Mononuclear cell (primary cell): Measurements from ENCODE around the gene CFHR2. TPM values are rescaled to one million over a fixed set of nuclear protein-coding genes. Genes with fewer than 3 reads are reported as not detected.
"Not testable (repeated sequence)": the region's sequence is repeated elsewhere in the genome, so short reads cannot be mapped to it uniquely, and the experiment has no call there.

Source experiments
- H3K27me3 ChIP-seq: 2 replicates; pipeline ENCODE4 v1.6.0; 2011; ENCODE audit warnings: low read length, control low read depth; ENCODE audit not compliant: insufficient read depth
- H3K4me1 ChIP-seq: 2 replicates; pipeline ENCODE4 v1.5.1; 2011; ENCODE audit warnings: mild to moderate bottlenecking, low read length, control low read depth; ENCODE audit not compliant: insufficient read depth
- H3K4me3 ChIP-seq: 2 replicates; pipeline ENCODE4 v1.5.1; 2011; ENCODE audit warnings: mild to moderate bottlenecking, low read length, moderate library complexity
- H3K9me3 ChIP-seq: 2 replicates; pipeline ENCODE4 v1.5.1; 2011; ENCODE audit warnings: low read depth, mild to moderate bottlenecking, control low read depth, low read length
- total RNA-seq: library from RNA; depleted of rRNA; stranded (reverse); fragments of >200 nt; gene quantifications from one replicate; pipeline ENCODE4 v1.2.3, GENCODE V29; 2012

The CFHR2 gene
- not detected for total RNA-seq

- H3K9me3 ChIP-seq, H3K27me3 ChIP-seq, H3K4me3 ChIP-seq, H3K4me1 ChIP-seq: not testable (repeated sequence)
Measured at GRCh38 chr1:196943568-196943967, at the start of gene CFHR2. CFHR2 (plus strand) TSS chr1:196943738; CDS start chr1:196943881, 143 bp downstream.

GRCh38 chr1:196896355-196896754, 47.2 kb upstream of the CFHR2 start:
- no peaks in the 10 kb centered on the region for H3K4me1 ChIP-seq
- H3K27me3 ChIP-seq, result no peaks in the 10 kb centered on the region
- H3K4me3 ChIP-seq, result no peak overlapping the region
- no peaks in the 10 kb centered on the region for H3K9me3 ChIP-seq

- H3K27me3 ChIP-seq, result no peaks in the 10 kb centered on the region
- no peaks in the 10 kb centered on the region for H3K4me1 ChIP-seq
- H3K4me3 ChIP-seq, result no peak overlapping the region
- no peaks in the 10 kb centered on the region for H3K9me3 ChIP-seq
Measured at GRCh38 chr1:196897158-196897828, 46.2 kb upstream of the CFHR2 start.

- no peak overlapping the region for H3K4me3 ChIP-seq
- H3K27me3 ChIP-seq, result no peaks in the 10 kb centered on the region
- H3K9me3 ChIP-seq, result no peaks in the 10 kb centered on the region
- H3K4me1 ChIP-seq, result no peaks in the 10 kb centered on the region
Measured at GRCh38 chr1:196902344-196902743, 41.2 kb upstream of the CFHR2 start.

- Histone ChIP-seq H3K4me1 (no peaks in the 10 kb centered on the region), H3K27me3 (no peaks in the 10 kb centered on the region), H3K4me3 (no peak overlapping the region), H3K9me3 (no peaks in the 10 kb centered on the region)
Measured at GRCh38 chr1:196910215-196910614, 33.3 kb upstream of the CFHR2 start.

GRCh38 chr1:196912283-196912682, 31.3 kb upstream of the CFHR2 start:
- not testable (repeated sequence) for H3K9me3 ChIP-seq, H3K27me3 ChIP-seq, H3K4me3 ChIP-seq, H3K4me1 ChIP-seq

GRCh38 chr1:196926839-196927238, 16.7 kb upstream of the CFHR2 start:
- not testable (repeated sequence) for H3K4me3 ChIP-seq, H3K27me3 ChIP-seq, H3K9me3 ChIP-seq, H3K4me1 ChIP-seq

GRCh38 chr1:196932853-196933252, 10.7 kb upstream of the CFHR2 start:
- H3K9me3 ChIP-seq, H3K4me3 ChIP-seq, H3K4me1 ChIP-seq, H3K27me3 ChIP-seq: not testable (repeated sequence)

- Histone ChIP-seq H3K4me3 (no peak overlapping the region), H3K27me3 (no peaks in the 10 kb centered on the region), H3K9me3 (no peaks in the 10 kb centered on the region)
Measured at GRCh38 chr1:196933531-196934189, 9.9 kb upstream of the CFHR2 start.

GRCh38 chr1:196941474-196941873, 2.1 kb upstream of the CFHR2 start:
- H3K9me3 ChIP-seq, H3K27me3 ChIP-seq, H3K4me3 ChIP-seq, H3K4me1 ChIP-seq: not testable (repeated sequence)

More at GRCh38 chr1:196933531-196934189, 9.9 kb upstream of the CFHR2 start:
- H3K4me1 ChIP-seq, result no peaks in the 10 kb centered on the region

- Histone ChIP-seq H3K4me3 (no peak overlapping the region), H3K4me1 (no peaks in the 10 kb centered on the region), H3K27me3 (no peaks in the 10 kb centered on the region), H3K9me3 (no peaks in the 10 kb centered on the region)
Measured at GRCh38 chr1:196951711-196952394, 8.3 kb downstream of the CFHR2 start.

GRCh38 chr1:196954778-196955177, 11.2 kb downstream of the CFHR2 start:
- no peak overlapping the region for H3K4me3 ChIP-seq
- H3K9me3 ChIP-seq, result no peaks in the 10 kb centered on the region
- H3K27me3 ChIP-seq, result no peaks in the 10 kb centered on the region
- no peaks in the 10 kb centered on the region for H3K4me1 ChIP-seq

- H3K27me3 ChIP-seq, result no peaks in the 10 kb centered on the region
- H3K9me3 ChIP-seq, result no peaks in the 10 kb centered on the region
- no peak overlapping the region for H3K4me3 ChIP-seq
- no peaks in the 10 kb centered on the region for H3K4me1 ChIP-seq
Measured at GRCh38 chr1:196955926-196956325, 12.4 kb downstream of the CFHR2 start.

GRCh38 chr1:196960854-196961253, 17.3 kb downstream of the CFHR2 start:
- Histone ChIP-seq H3K27me3 (no peaks in the 10 kb centered on the region), H3K4me3 (no peak overlapping the region)

GRCh38 chr1:196970182-196970581, 26.6 kb downstream of the CFHR2 start:
- Histone ChIP-seq H3K9me3 (no peaks in the 10 kb centered on the region), H3K27me3 (no peaks in the 10 kb centered on the region), H3K4me1 (no peaks in the 10 kb centered on the region), H3K4me3 (no peak overlapping the region)

More at GRCh38 chr1:196960854-196961253, 17.3 kb downstream of the CFHR2 start:
- no peaks in the 10 kb centered on the region for H3K4me1 ChIP-seq
- H3K9me3 ChIP-seq, result no peaks in the 10 kb centered on the region
